GM12878 (cell line): ENCODE data around the gene TRIP4. TPM values are rescaled to one million over a fixed set of nuclear protein-coding genes. Genes with fewer than 3 reads are reported as not detected.

Source experiments
- ATAC-seq: fragments of 200-7000 bp; cut with Tn5 transposase; 3 replicates; pipeline ENCODE4 v1.9.1; 2020; ENCODE audit warnings: mild to moderate bottlenecking, moderate library complexity
- BruUV-seq: library from RNA; stranded (reverse); fragments of 400-500 nt; replicated peaks from 2 replicates; lab custom pipeline; 2021; lab: Mats Ljungman, UMichigan
- CTCF ChIA-PET: fragments of 300-600 bp; sonication (Branson Sonifier 250); formaldehyde crosslinking; extraction: SDS; loops from one replicate; lab custom pipeline; 2021; ENCODE audit warnings: inconsistent platforms; lab: Yijun Ruan, JAX
- POLR2A ChIA-PET: fragments of 350-600 bp; formaldehyde crosslinking; extraction: SDS; loops from one replicate; lab custom pipeline; 2021; ENCODE audit warnings: inconsistent platforms; lab: Charles Lee
- RAD21 ChIA-PET: fragments of 300-600 bp; sonication (Branson Sonifier 250); formaldehyde crosslinking; loops from one replicate; lab custom pipeline; 2023; ENCODE audit warnings: antibody characterized with exemption; ENCODE audit not compliant: unreplicated experiment; lab: Charles Lee
- SMC1A ChIA-PET: fragments of 300-600 bp; sonication (Branson Sonifier 250); formaldehyde crosslinking; loops from one replicate; lab custom pipeline; 2023; ENCODE audit not compliant: unreplicated experiment, uncharacterized antibody; lab: Charles Lee
- DNase-seq: peaks from one replicate; pipeline ENCODE4 v3.0.0-alpha.2; 2011; ENCODE audit warnings: low read depth, low spot score
- FAIRE-seq: peaks from 3 replicates; lab custom pipeline; 2011; peaks lifted over from hg19 to GRCh38; lab: Jason Lieb, UNC
- H2AFZ ChIP-seq: 2 replicates; pipeline ENCODE4 v1.6.0; 2011; ENCODE audit warnings: low read depth, low read length, control low read depth; ENCODE audit not compliant: control insufficient read depth
- H3K27ac ChIP-seq: 2 replicates; pipeline ENCODE4 v1.5.1; 2011; ENCODE audit warnings: control low read depth; ENCODE audit not compliant: control insufficient read depth, insufficient read depth
- H3K27me3 ChIP-seq, 2 experiments: replicated peaks in 1 of 2; 2 replicates each; pipeline versions ENCODE4 v1.6.0 to v1.6.1; 2011; ENCODE audit warnings: low read length in 1 of 2; ENCODE audit not compliant: control insufficient read depth in 2 of 2, insufficient read depth in 2 of 2
- H3K36me3 ChIP-seq, 2 experiments: 2 replicates each; pipeline ENCODE4 v1.5.1; 2011; ENCODE audit warnings: low read length in 1 of 2; ENCODE audit not compliant: control insufficient read depth in 2 of 2, insufficient read depth in 2 of 2
- H3K4me1 ChIP-seq: 2 replicates; pipeline ENCODE4 v1.6.1; 2011; ENCODE audit warnings: mild to moderate bottlenecking, low read length, moderate library complexity, mixed read lengths; ENCODE audit not compliant: control insufficient read depth, insufficient read depth
- H3K4me2 ChIP-seq: 2 replicates; pipeline ENCODE4 v1.6.0; 2011; ENCODE audit warnings: control low read depth; ENCODE audit not compliant: control insufficient read depth, insufficient read depth
- H3K4me3 ChIP-seq: fragments of 200-600 bp; sonication (generic); 2 replicates; pipeline ENCODE4 v1.5.1; 2016
- H3K79me2 ChIP-seq: 2 replicates; pipeline ENCODE4 v1.6.0; 2011; ENCODE audit warnings: low read length; ENCODE audit not compliant: control insufficient read depth, insufficient read depth
- H3K9ac ChIP-seq: 2 replicates; pipeline ENCODE4 v1.8.0; 2011; ENCODE audit warnings: low read length, control low read depth, mixed read lengths; ENCODE audit not compliant: control insufficient read depth, insufficient read depth
- H3K9me3 ChIP-seq: replicated peaks from 3 replicates; pipeline ENCODE4 v1.5.1; 2011; ENCODE audit warnings: mild to moderate bottlenecking, low read length; ENCODE audit not compliant: control insufficient read depth, insufficient read depth
- H4K20me1 ChIP-seq: 2 replicates; pipeline ENCODE4 v1.6.0; 2011; ENCODE audit not compliant: control insufficient read depth, insufficient read depth
- BCL11A ChIP-seq: IDR thresholded peaks from 2 replicates; pipeline ENCODE4 v1.6.1; 2011; ENCODE audit warnings: low read depth, low read length
- CEBPB ChIP-seq, 2 experiments: fragments of 150-350 bp in 1 of 2; IDR thresholded peaks; 2 replicates each; pipeline ENCODE4 v1.6.1; 2012 to 2014; ENCODE audit warnings: low read depth in 2 of 2, low read length in 2 of 2, borderline replicate concordance in 1 of 2, inconsistent platforms in 1 of 2
- DPF2 ChIP-seq: fragments of 450-650 bp; IDR thresholded peaks from 2 replicates; pipeline ENCODE4 v1.6.1; 2017; ENCODE audit warnings: mild to moderate bottlenecking
- ETV6 ChIP-seq, 2 experiments: fragments of 450-650 bp in 1 of 2; IDR thresholded peaks in 1 of 2; conservative IDR thresholded peaks in 1 of 2; 2 replicates each; pipeline ENCODE4 v1.6.1; 2014; ENCODE audit warnings: antibody characterized with exemption in 1 of 2, borderline replicate concordance in 1 of 2, low read depth in 1 of 2, mild to moderate bottlenecking in 1 of 2, moderate library complexity in 1 of 2
- HCFC1 ChIP-seq: fragments of 150-350 bp; IDR thresholded peaks from 2 replicates; pipeline ENCODE4 v1.6.1; 2014; ENCODE audit warnings: low read length
- MEF2A ChIP-seq: IDR thresholded peaks from 2 replicates; pipeline ENCODE4 v1.6.1; 2011; ENCODE audit warnings: low read depth, mild to moderate bottlenecking, low read length, moderate library complexity; ENCODE audit not compliant: insufficient read depth
- RCOR1 ChIP-seq: conservative IDR thresholded peaks from 2 replicates; pipeline ENCODE4 v1.6.1; 2012; ENCODE audit warnings: low read depth, low read length, improper control_type of control experiment
- SMC3 ChIP-seq: IDR thresholded peaks from 2 replicates; pipeline ENCODE4 v1.6.1; 2011; ENCODE audit warnings: low read length, improper control_type of control experiment, borderline replicate concordance
- SUPT20H ChIP-seq: IDR thresholded peaks from 2 replicates; pipeline ENCODE4 v1.6.1; 2011; ENCODE audit warnings: low read depth, mild to moderate bottlenecking, low read length, moderate library complexity, borderline replicate concordance; ENCODE audit not compliant: control insufficient read depth
- YBX1 ChIP-seq: fragments of 450-650 bp; IDR thresholded peaks from 2 replicates; pipeline ENCODE4 v1.6.1; 2016; ENCODE audit warnings: antibody characterized with exemption
- WGBS: methylation state at CpG from one replicate; pipeline ENCODE4 v1.1.6; 2016; ENCODE audit warnings: low lambda C conversion rate; ENCODE audit not compliant: insufficient replicate concordance, insufficient coverage; ENCODE audit errors: missing lambda C conversion rate; 5-methylcytosine and 5-hydroxymethylcytosine counted together
- in situ Hi-C: fragments of 300-500 bp; cut with MboI; formaldehyde crosslinking; loops from 9 replicates; pipeline ENCODE4 v1.14.3; 2018; ENCODE audit warnings: mixed read lengths
- intact Hi-C: fragments of 100-400 bp; cut with micrococcal nuclease; formaldehyde crosslinking; loops from one replicate; pipeline ENCODE4 v1.14.2; 2022; ENCODE audit not compliant: unreplicated experiment
- polyA plus RNA-seq, 11 experiments: library from polyadenylated mRNA; depleted of rRNA in 4 of 11; unstranded in 6 of 11; stranded (reverse) in 5 of 11; fragments of >200 nt; fragmentation: Nextera tagmentation in 4 of 11; fragmentation: Illumina TruSeq in 1 of 11; extraction: Ambion mirVana in 4 of 11; extraction: Trizol in 1 of 11; gene quantifications; 1 replicate in 1 of 11; 2 replicates in 10 of 11; pipeline versions ENCODE4 v1.2.1 to v1.2.3, GENCODE V29; 2011 to 2016; ENCODE audit warnings: inconsistent platforms in 2 of 11, missing spikeins in 2 of 11, low read depth in 1 of 11
- total RNA-seq, 4 experiments: library from RNA; depleted of rRNA in 3 of 4; stranded (reverse); fragments of >200 nt in 3 of 4; fragmentation: Illumina TruSeq in 1 of 4; extraction: Trizol in 1 of 4; gene quantifications; 2 replicates each; pipeline versions ENCODE4 v1.2.1 to v1.2.3, GENCODE V29; 2013 to 2021
- TF ChIP-seq, protein P1 (sequence below): fragments of 450-650 bp; formaldehyde crosslinking; IDR thresholded peaks from 2 replicates; pipeline ENCODE4 v1.5.0; 2022; ENCODE audit warnings: mild to moderate bottlenecking, missing genetic modification characterization
- TF ChIP-seq, protein P2 (sequence below): fragments of 450-650 bp; IDR thresholded peaks from 2 replicates; pipeline ENCODE4 v1.6.1; 2017; ENCODE audit warnings: mild to moderate bottlenecking

TRIP4 gene
- total and polyA plus RNA-seq, 10 of the 15 experiments (the other 5 are each of a cell fraction or from before 2014, with no cell fraction given): 6.4 to 24.5 (median 20.0) TPM

DNA sequence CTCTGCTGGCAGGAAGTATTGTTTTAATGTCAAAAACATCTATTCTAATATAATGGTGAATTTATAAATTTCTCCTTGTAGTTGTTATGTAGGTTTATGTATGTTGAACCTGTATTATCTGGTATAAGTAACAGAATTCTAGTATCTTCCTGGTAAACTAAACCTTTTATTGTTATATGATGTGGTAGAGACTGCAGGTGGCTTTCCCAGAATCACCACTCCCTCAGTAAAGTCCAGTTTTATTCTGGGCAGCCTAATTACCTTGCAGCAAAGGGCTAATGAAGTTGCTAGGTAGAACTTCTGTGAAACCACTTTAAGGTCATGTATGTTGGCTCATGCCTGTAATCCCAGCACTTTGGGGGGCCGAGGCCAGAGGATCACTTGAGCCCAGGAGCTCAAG, 47.3 kb upstream of the TRIP4 start:
- Histone ChIP-seq H3K36me3 (no peaks in the 10 kb centered on the region; a peak in 3 of 4 replicates), H3K9me3 (no peaks in the 10 kb centered on the region), H3K27me3 (no peaks in the 10 kb centered on the region), H4K20me1 (no peaks in the 10 kb centered on the region), H2AFZ (no peak overlapping the region), H3K4me3 (no peak overlapping the region), H3K79me2 (peaks cover 6% of the 10 kb centered on the region), H3K4me1 (no peaks in the 10 kb centered on the region), H3K9ac (no peak overlapping the region), H3K27ac (no peak overlapping the region), H3K4me2 (no peak overlapping the region)
- no TSS peak for BruUV-seq
- ATAC-seq: no peak
- RAD21 ChIA-PET: no interaction called here
- TF ChIP-seq BCL11A: no peak
- no peak for TF ChIP-seq YBX1
- TF ChIP-seq, protein P1, sequence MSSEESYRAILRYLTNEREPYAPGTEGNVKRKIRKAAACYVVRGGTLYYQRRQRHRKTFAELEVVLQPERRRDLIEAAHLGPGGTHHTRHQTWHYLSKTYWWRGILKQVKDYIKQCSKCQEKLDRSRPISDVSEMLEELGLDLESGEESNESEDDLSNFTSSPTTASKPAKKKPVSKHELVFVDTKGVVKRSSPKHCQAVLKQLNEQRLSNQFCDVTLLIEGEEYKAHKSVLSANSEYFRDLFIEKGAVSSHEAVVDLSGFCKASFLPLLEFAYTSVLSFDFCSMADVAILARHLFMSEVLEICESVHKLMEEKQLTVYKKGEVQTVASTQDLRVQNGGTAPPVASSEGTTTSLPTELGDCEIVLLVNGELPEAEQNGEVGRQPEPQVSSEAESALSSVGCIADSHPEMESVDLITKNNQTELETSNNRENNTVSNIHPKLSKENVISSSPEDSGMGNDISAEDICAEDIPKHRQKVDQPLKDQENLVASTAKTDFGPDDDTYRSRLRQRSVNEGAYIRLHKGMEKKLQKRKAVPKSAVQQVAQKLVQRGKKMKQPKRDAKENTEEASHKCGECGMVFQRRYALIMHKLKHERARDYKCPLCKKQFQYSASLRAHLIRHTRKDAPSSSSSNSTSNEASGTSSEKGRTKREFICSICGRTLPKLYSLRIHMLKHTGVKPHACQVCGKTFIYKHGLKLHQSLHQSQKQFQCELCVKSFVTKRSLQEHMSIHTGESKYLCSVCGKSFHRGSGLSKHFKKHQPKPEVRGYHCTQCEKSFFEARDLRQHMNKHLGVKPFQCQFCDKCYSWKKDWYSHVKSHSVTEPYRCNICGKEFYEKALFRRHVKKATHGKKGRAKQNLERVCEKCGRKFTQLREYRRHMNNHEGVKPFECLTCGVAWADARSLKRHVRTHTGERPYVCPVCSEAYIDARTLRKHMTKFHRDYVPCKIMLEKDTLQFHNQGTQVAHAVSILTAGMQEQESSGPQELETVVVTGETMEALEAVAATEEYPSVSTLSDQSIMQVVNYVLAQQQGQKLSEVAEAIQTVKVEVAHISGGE (CRISPR knock-in tag): no peak
- no peak for TF ChIP-seq DPF2
- no peak for TF ChIP-seq ETV6 (conservative IDR thresholded peaks at IDR 0.05 in 1 of 2, IDR thresholded peaks at IDR 0.05 in 1 of 2; ENCODE audit: borderline replicate concordance in 1 of 2, low read depth in 1 of 2)
- TF ChIP-seq SMC3: no peak
- no peak for TF ChIP-seq RCOR1
- no peak for TF ChIP-seq CEBPB (IDR thresholded peaks at IDR 0.05; ENCODE audit: borderline replicate concordance in 1 of 2, low read depth in 2 of 2, low read length in 2 of 2)
- TF ChIP-seq, protein P2, sequence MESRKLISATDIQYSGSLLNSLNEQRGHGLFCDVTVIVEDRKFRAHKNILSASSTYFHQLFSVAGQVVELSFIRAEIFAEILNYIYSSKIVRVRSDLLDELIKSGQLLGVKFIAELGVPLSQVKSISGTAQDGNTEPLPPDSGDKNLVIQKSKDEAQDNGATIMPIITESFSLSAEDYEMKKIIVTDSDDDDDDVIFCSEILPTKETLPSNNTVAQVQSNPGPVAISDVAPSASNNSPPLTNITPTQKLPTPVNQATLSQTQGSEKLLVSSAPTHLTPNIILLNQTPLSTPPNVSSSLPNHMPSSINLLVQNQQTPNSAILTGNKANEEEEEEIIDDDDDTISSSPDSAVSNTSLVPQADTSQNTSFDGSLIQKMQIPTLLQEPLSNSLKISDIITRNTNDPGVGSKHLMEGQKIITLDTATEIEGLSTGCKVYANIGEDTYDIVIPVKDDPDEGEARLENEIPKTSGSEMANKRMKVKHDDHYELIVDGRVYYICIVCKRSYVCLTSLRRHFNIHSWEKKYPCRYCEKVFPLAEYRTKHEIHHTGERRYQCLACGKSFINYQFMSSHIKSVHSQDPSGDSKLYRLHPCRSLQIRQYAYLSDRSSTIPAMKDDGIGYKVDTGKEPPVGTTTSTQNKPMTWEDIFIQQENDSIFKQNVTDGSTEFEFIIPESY: no peak
- no peak for TF ChIP-seq MEF2A
- TF ChIP-seq HCFC1: no peak
- TF ChIP-seq SUPT20H: no peak
- WGBS: 100% methylated on average over 1 of the region's 1 CpG
- in situ Hi-C loops: no loop called here
- CTCF ChIA-PET: interaction anchor here (0.6 kb wide), 1 partner anchor 450 kb away, joined by 3 read pairs; no protein-coding TSS in a partner anchor
- SMC1A ChIA-PET: no interaction called here
- intact Hi-C loops: no loop called here
- FAIRE-seq: no peak
- POLR2A ChIA-PET: no interaction called here
- no peak for DNase-seq
